WTC11 (cell line): ENCODE measurements around the gene PDLIM1. TPM values are rescaled to one million over a fixed set of nuclear protein-coding genes. Genes with fewer than 3 reads are reported as not detected.
A peak's percentile ranks its signal among the peaks of the same experiment; 100 is the strongest.

Experiments
- ATAC-seq: fragments of 200-7000 bp; cut with Tn5 transposase; 2 replicates; pipeline ENCODE4 v1.10.0; 2021; ENCODE audit warnings: mild to moderate bottlenecking, moderate library complexity
- CTCF ChIA-PET: fragments of 300-600 bp; sonication (Branson Sonifier 250); formaldehyde crosslinking; loops from one replicate; lab custom pipeline; 2021; ENCODE audit warnings: antibody characterized with exemption; lab: Charles Lee
- POLR2A ChIA-PET: fragments of 350-600 bp; sonication (Branson Sonifier 250); formaldehyde crosslinking; loops from one replicate; lab custom pipeline; 2021; ENCODE audit warnings: antibody characterized with exemption; lab: Charles Lee
- DNase-seq: peaks from one replicate; pipeline ENCODE4 v3.0.0; 2021; ENCODE audit warnings: low spot score
- H3K27ac Mint-ChIP-seq: 2 replicates; pipeline ENCODE4 v1.8.0; 2021; ENCODE audit warnings: mixed read lengths
- H3K27me3 Mint-ChIP-seq: 2 replicates; pipeline ENCODE4 v1.8.0; 2021; ENCODE audit warnings: low read depth, mild to moderate bottlenecking, moderate library complexity, mixed read lengths
- H3K36me3 Mint-ChIP-seq: 2 replicates; pipeline ENCODE4 v1.8.0; 2021; ENCODE audit warnings: mixed read lengths
- H3K4me1 Mint-ChIP-seq: 2 replicates; pipeline ENCODE4 v1.8.0; 2022; ENCODE audit warnings: mixed read lengths
- H3K4me3 Mint-ChIP-seq: 2 replicates; pipeline ENCODE4 v1.8.0; 2021; ENCODE audit warnings: mild to moderate bottlenecking, moderate library complexity, mixed read lengths
- H3K9me3 Mint-ChIP-seq: 2 replicates; pipeline ENCODE4 v1.8.0; 2021; ENCODE audit warnings: mixed read lengths
- AR ChIP-seq: fragments of 250-450 bp; sonication (Bioruptor Pico); IDR thresholded peaks from 2 replicates; pipeline ENCODE4 v1.9.0; 2021; ENCODE audit warnings: mild to moderate bottlenecking
- ATF1 ChIP-seq: sonication (generic); formaldehyde crosslinking; IDR thresholded peaks from 2 replicates; pipeline ENCODE4 v1.8.1; 2023; ENCODE audit warnings: mild to moderate bottlenecking, moderate library complexity, missing genetic modification reagents
- ATF3 ChIP-seq: sonication (generic); formaldehyde crosslinking; conservative IDR thresholded peaks from 2 replicates; pipeline ENCODE4 v1.8.1; 2022; ENCODE audit warnings: mild to moderate bottlenecking, missing genetic modification reagents
- CREM ChIP-seq: sonication (generic); formaldehyde crosslinking; IDR thresholded peaks from 2 replicates; pipeline ENCODE4 v1.8.1; 2022; ENCODE audit warnings: mild to moderate bottlenecking, missing genetic modification reagents, moderate library complexity
- CTCF ChIP-seq: fragments of 200-600 bp; IDR thresholded peaks from 2 replicates; pipeline ENCODE4 v1.8.0; 2022; ENCODE audit warnings: antibody characterized with exemption
- E2F1 ChIP-seq: sonication (generic); formaldehyde crosslinking; IDR thresholded peaks from 2 replicates; pipeline ENCODE4 v1.8.0; 2022; ENCODE audit warnings: mild to moderate bottlenecking, missing genetic modification reagents
- E2F5 ChIP-seq: sonication (generic); formaldehyde crosslinking; IDR thresholded peaks from 2 replicates; pipeline ENCODE4 v1.8.1; 2022; ENCODE audit warnings: mild to moderate bottlenecking, moderate library complexity, missing genetic modification reagents
- EMX1 ChIP-seq: fragments of 250-450 bp; sonication (Bioruptor Pico); IDR thresholded peaks from 2 replicates; pipeline ENCODE4 v1.8.0; 2021; ENCODE audit warnings: mild to moderate bottlenecking
- ETV6 ChIP-seq: sonication (generic); formaldehyde crosslinking; IDR thresholded peaks from 2 replicates; pipeline ENCODE4 v1.8.1; 2022; ENCODE audit warnings: mild to moderate bottlenecking, missing genetic modification reagents
- GABPB1 ChIP-seq: sonication (generic); formaldehyde crosslinking; IDR thresholded peaks from 2 replicates; pipeline ENCODE4 v1.8.1; 2023; ENCODE audit warnings: mild to moderate bottlenecking, missing genetic modification reagents
- NFYB ChIP-seq: sonication (generic); formaldehyde crosslinking; conservative IDR thresholded peaks from 2 replicates; pipeline ENCODE4 v1.8.0; 2022; ENCODE audit warnings: low read depth, missing genetic modification reagents
- PRDM15 ChIP-seq: sonication (generic); formaldehyde crosslinking; IDR thresholded peaks from 2 replicates; pipeline ENCODE4 v1.8.0; 2022; ENCODE audit warnings: missing genetic modification reagents
- PREB ChIP-seq: sonication (generic); formaldehyde crosslinking; IDR thresholded peaks from 2 replicates; pipeline ENCODE4 v1.8.1; 2022; ENCODE audit warnings: mild to moderate bottlenecking, missing genetic modification reagents, moderate library complexity, borderline replicate concordance
- SOX15 ChIP-seq: fragments of 250-450 bp; sonication (Bioruptor Pico); IDR thresholded peaks from 2 replicates; pipeline ENCODE4 v1.9.0; 2021; ENCODE audit warnings: mild to moderate bottlenecking
- STAT6 ChIP-seq: sonication (generic); formaldehyde crosslinking; conservative IDR thresholded peaks from 2 replicates; pipeline ENCODE4 v1.8.1; 2023; ENCODE audit warnings: mild to moderate bottlenecking, low read depth, missing genetic modification reagents, moderate library complexity
- ZNF232 ChIP-seq: sonication (generic); formaldehyde crosslinking; IDR thresholded peaks from 2 replicates; pipeline ENCODE4 v1.8.0; 2022; ENCODE audit warnings: mild to moderate bottlenecking, missing genetic modification reagents
- total RNA-seq: library from RNA; stranded (reverse); gene quantifications from 3 replicates; pipeline ENCODE4 v1.2.3, GENCODE V29; 2021

Gene PDLIM1
- total RNA-seq, 1 experiment from 2014 or later: 223 TPM

- H3K4me1 Mint-ChIP-seq: peaks cover 71% of the 10 kb centered on the region
- POLR2A ChIA-PET: no interaction called here
- H3K27me3 Mint-ChIP-seq: no peaks in the 10 kb centered on the region
- no peak overlapping the region for H3K4me3 Mint-ChIP-seq
- TF ChIP-seq GABPB1 (CRISPR knock-in tag) (0 out of 2 replicates have a peak, but pooled peaks have one; percentile 36), CREM (CRISPR knock-in tag) (no peak)
- CTCF ChIA-PET: interaction anchor here (0.7 to 1.1 kb wide), 3 partner anchors 9 to 133 kb away, joined by 3 to 4 read pairs (median 3); no protein-coding TSS in a partner anchor
- no peaks in the 10 kb centered on the region for H3K9me3 Mint-ChIP-seq
- no peak for ATAC-seq
- H3K27ac Mint-ChIP-seq: peak overlapping the region; percentile 39
- no peak for DNase-seq
- H3K36me3 Mint-ChIP-seq: no peaks in the 10 kb centered on the region
Observed at GRCh38 chr10:95280637-95281036, 10.2 kb downstream of the PDLIM1 start.

GRCh38 chr10:95279042-95279820 lies 11.6 kb downstream of the PDLIM1 start:
- no peak overlapping the region for H3K4me3 Mint-ChIP-seq
- no peaks in the 10 kb centered on the region for H3K36me3 Mint-ChIP-seq
- H3K27ac Mint-ChIP-seq: peak overlapping the region; percentile 85
- peaks cover 6% of the 10 kb centered on the region; the same call in 1 of the 2 replicates for H3K9me3 Mint-ChIP-seq
- ATAC-seq (no peak), DNase-seq (no peak)
- CTCF ChIA-PET: interaction anchor here (0.7 to 2.6 kb wide), 5 partner anchors 10 to 109 kb away, joined by 3 to 20 read pairs (median 3); no protein-coding TSS in a partner anchor
- H3K27me3 Mint-ChIP-seq: no peaks in the 10 kb centered on the region
- POLR2A ChIA-PET: interaction anchor here (1.2 to 1.3 kb wide), 2 partner anchors 16 to 96 kb away, joined by 3 read pairs; no protein-coding TSS in a partner anchor
- TF ChIP-seq E2F1 (CRISPR knock-in tag) (no peak), EMX1 (CRISPR knock-in tag) (no peak), AR (CRISPR knock-in tag) (no peak), NFYB (no peak), ATF3 (CRISPR knock-in tag) (no peak), ETV6 (CRISPR knock-in tag) (no peak), E2F5 (no peak), PRDM15 (CRISPR knock-in tag) (no peak), CTCF (no peak), PREB (no peak), ZNF232 (CRISPR knock-in tag) (no peak), ATF1 (CRISPR knock-in tag) (no peak), SOX15 (no peak), STAT6 (CRISPR knock-in tag) (no peak)
- peaks cover 72% of the 10 kb centered on the region for H3K4me1 Mint-ChIP-seq
